ENCODE measurements around the gene SALL3. TPM values are rescaled to one million over a fixed set of nuclear protein-coding genes. Genes with fewer than 3 reads are reported as not detected.

Gene SALL3
- total and polyA plus RNA-seq, 2 experiments from 2014 or later, result 16.9 to 39.8 TPM

GRCh38 chr18:78999939-79000338, 20.3 kb downstream of the SALL3 start:
- Mint-ChIP-seq H3K9me3 (no peaks in the 10 kb centered on the region), H3K4me3 (no peak overlapping the region), H3K36me3 (ENCODE audit: low read depth) (peaks cover 41% of the 10 kb centered on the region), H3K27ac (no peak overlapping the region), H3K4me1 (peaks cover 9% of the 10 kb centered on the region), H3K27me3 (ENCODE audit: insufficient read depth, low read depth, poor library complexity) (peaks cover 7% of the 10 kb centered on the region)
- no peak overlapping the region for H3K4me3 ChIP-seq
- no peaks in the 10 kb centered on the region for H3K27me3 ChIP-seq (ENCODE audit: insufficient read depth)
- no peak overlapping the region for H2AFZ ChIP-seq
- no peaks in the 10 kb centered on the region for H3K4me1 ChIP-seq (ENCODE audit: insufficient read depth)
- no peaks in the 10 kb centered on the region for H3K9me2 ChIP-seq (ENCODE audit: insufficient read depth)
- no peak for TF ChIP-seq ZNF331 (CRISPR knock-in tag; IDR thresholded peaks at IDR 0.05; ENCODE audit: low read depth)
- no peak for TF ChIP-seq CREB1 (CRISPR knock-in tag; IDR thresholded peaks at IDR 0.05; ENCODE audit: low read depth)
- no peak for TF ChIP-seq EZH2phosphoT487 (IDR thresholded peaks at IDR 0.05; ENCODE audit: unreplicated experiment)
- TF ChIP-seq NANOG (IDR thresholded peaks at IDR 0.05; ENCODE audit: borderline replicate concordance), result no peak
- no peak for TF ChIP-seq POLR2AphosphoS5 (IDR thresholded peaks at IDR 0.05; ENCODE audit: low read depth)
- no peak for TF ChIP-seq CTCF (conservative IDR thresholded peaks at IDR 0.05; ENCODE audit: low read depth in 2 of 2)
- no peak for TF ChIP-seq JUNB (IDR thresholded peaks at IDR 0.05; ENCODE audit: unreplicated experiment)
- TF ChIP-seq EZH2 (IDR thresholded peaks at IDR 0.05; ENCODE audit: low read depth, unreplicated experiment), result no peak
- TF ChIP-seq REST (IDR thresholded peaks at IDR 0.05; ENCODE audit: unreplicated experiment), result no peak
- TF ChIP-seq ETS1 (IDR thresholded peaks at IDR 0.05), result no peak
- no peak for TF ChIP-seq STAT1 (IDR thresholded peaks at IDR 0.05; ENCODE audit: unreplicated experiment)
- TF ChIP-seq ZNF114 (CRISPR knock-in tag; IDR thresholded peaks at IDR 0.05), result no peak
- no peak for TF ChIP-seq ZNF462 (CRISPR knock-in tag; IDR thresholded peaks at IDR 0.05)
- no peak overlapping the region for H3K4me2 ChIP-seq
- H3K79me2 ChIP-seq (replicated peaks; ENCODE audit: insufficient read depth), result peaks cover 22% of the 10 kb centered on the region
- ATAC-seq (no peak), DNase-seq (ENCODE audit: low spot score) (no peak)
- H4K20me1 ChIP-seq (replicated peaks; ENCODE audit: insufficient read depth), result no peaks in the 10 kb centered on the region; the same call in 1 of the 2 replicates
- H3F3A ChIP-seq (replicated peaks; ENCODE audit: low read depth), result no peaks in the 10 kb centered on the region
- H3K27ac ChIP-seq (ENCODE audit: low read depth), result no peak overlapping the region
- peaks cover 34% of the 10 kb centered on the region for H3K36me3 ChIP-seq (ENCODE audit: insufficient read depth)

Data from GM23338 (cell line).